ENCODE results near the gene CYP27B1.

- no peak for TF ChIP-seq CTCF (IDR thresholded peaks at IDR 0.05; ENCODE audit: low read length)
- no peak for TF ChIP-seq EZH2 (IDR thresholded peaks at IDR 0.05; ENCODE audit: borderline replicate concordance, low read length)
These were observed 43.9 kb downstream of the CYP27B1 start for GRCh38 chr12:57722716-57723629.

Measured in OCI-LY1 (cell line).